B cell (primary cell): ENCODE results near the gene ZNF766. TPM values are rescaled to one million over a fixed set of nuclear protein-coding genes. Genes with fewer than 3 reads are reported as not detected.

Experiments used
- ATAC-seq: fragments of 200-7000 bp; cut with Tn5 transposase; one replicate; pipeline ENCODE4 v1.10.0; 2021; ENCODE audit warnings: low read depth, mild to moderate bottlenecking, moderate number of reproducible peaks, moderate library complexity
- CTCF ChIA-PET: fragments of 350-600 bp; sonication (Branson Sonifier 250); formaldehyde crosslinking; loops from one replicate; lab custom pipeline; 2021; ENCODE audit warnings: antibody characterized with exemption, inconsistent platforms; lab: Charles Lee
- POLR2A ChIA-PET: fragments of 350-600 bp; sonication (Branson Sonifier 250); formaldehyde crosslinking; loops from one replicate; lab custom pipeline; 2021; ENCODE audit warnings: antibody characterized with exemption; lab: Charles Lee
- DNase-seq: peaks from one replicate; pipeline ENCODE4 v3.0.0; 2013
- H2AFZ ChIP-seq: 2 replicates; pipeline ENCODE4 v1.6.1; 2012; ENCODE audit warnings: mild to moderate bottlenecking, low read depth, low read length; ENCODE audit not compliant: insufficient read depth, poor library complexity, severe bottlenecking
- H3K27ac ChIP-seq, 2 donors: 1 replicate in 1 of 2; 2 replicates in 1 of 2; pipeline ENCODE4 v1.5.1; 2012 to 2013; ENCODE audit warnings: low read length in 2 of 2, mild to moderate bottlenecking in 2 of 2, moderate library complexity in 1 of 2
- H3K27me3 ChIP-seq, 4 experiments: fragments of 200-600 bp in 1 of 4; sonication (generic) in 1 of 4; replicated peaks in 1 of 4; 1 replicate in 2 of 4; 2 replicates in 2 of 4; pipeline versions ENCODE4 v1.6.1 to v1.7.0; 2013 to 2016; ENCODE audit warnings: low read length in 3 of 4, mild to moderate bottlenecking in 2 of 4, mixed read lengths in 1 of 4, moderate library complexity in 1 of 4; ENCODE audit not compliant: insufficient read depth in 4 of 4, control insufficient read depth in 3 of 4; ENCODE audit errors: control extremely low read depth in 1 of 4
- H3K36me3 ChIP-seq, 2 experiments: replicated peaks in 1 of 2; 1 replicate in 1 of 2; 2 replicates in 1 of 2; pipeline versions ENCODE4 v1.6.1 to v1.7.1; 2013; ENCODE audit warnings: low read length in 1 of 2; ENCODE audit not compliant: insufficient read depth in 2 of 2, control insufficient read depth in 1 of 2; ENCODE audit errors: control extremely low read depth in 1 of 2, extremely low read depth in 1 of 2
- H3K4me1 ChIP-seq, 2 donors: fragments of 200-600 bp in 1 of 2; sonication (generic) in 1 of 2; 1 replicate in 1 of 2; 2 replicates in 1 of 2; pipeline versions ENCODE4 v1.5.1 to v1.6.1; 2013 to 2017; ENCODE audit warnings: low read length in 2 of 2; ENCODE audit not compliant: control insufficient read depth in 2 of 2, insufficient read depth in 2 of 2
- H3K4me2 ChIP-seq: replicated peaks from 2 replicates; pipeline ENCODE3; 2012; ENCODE audit warnings: mild to moderate bottlenecking, low read depth, low read length; ENCODE audit not compliant: poor library complexity, severe bottlenecking
- H3K4me3 ChIP-seq, 5 experiments: fragments of 200-600 bp in 1 of 5; sonication (generic) in 1 of 5; 1 replicate in 3 of 5; 2 replicates in 2 of 5; pipeline versions ENCODE4 v1.5.1 to v1.7.0; 2011 to 2016; ENCODE audit warnings: low read length in 4 of 5, mild to moderate bottlenecking in 4 of 5, low read depth in 2 of 5, control low read depth in 1 of 5, moderate library complexity in 1 of 5; ENCODE audit not compliant: insufficient read depth in 1 of 5; ENCODE audit errors: control extremely low read depth in 1 of 5, extremely low read depth in 1 of 5
- H3K79me2 ChIP-seq: fragments of 200-600 bp; sonication (generic); one replicate; pipeline ENCODE4 v1.6.0; 2016; ENCODE audit warnings: low read length; ENCODE audit not compliant: control insufficient read depth, insufficient read depth
- H3K9ac ChIP-seq: fragments of 200-600 bp; sonication (generic); 2 replicates; pipeline ENCODE4 v1.6.1; 2017; ENCODE audit warnings: mild to moderate bottlenecking, low read length, moderate library complexity
- H3K9me3 ChIP-seq, 3 donors: one replicate each; pipeline versions ENCODE4 v1.6.1 to v1.7.1; 2013; ENCODE audit warnings: low read length in 2 of 3; ENCODE audit not compliant: control insufficient read depth in 2 of 3, insufficient read depth in 1 of 3; ENCODE audit errors: control extremely low read depth in 1 of 3
- H4K20me1 ChIP-seq: 2 replicates; pipeline ENCODE4 v1.6.0; 2012; ENCODE audit warnings: mild to moderate bottlenecking, low read length; ENCODE audit not compliant: insufficient read depth, control insufficient read depth, poor library complexity, severe bottlenecking
- H3K27ac Mint-ChIP-seq: one replicate; pipeline ENCODE4 v1.8.0; 2021; ENCODE audit warnings: mixed read lengths
- H3K27me3 Mint-ChIP-seq: one replicate; pipeline ENCODE4 v1.8.0; 2021; ENCODE audit warnings: mixed read lengths
- H3K4me1 Mint-ChIP-seq: one replicate; pipeline ENCODE4 v1.8.0; 2021; ENCODE audit warnings: mixed read lengths
- H3K4me3 Mint-ChIP-seq: one replicate; pipeline ENCODE4 v1.8.0; 2021; ENCODE audit warnings: mixed read lengths
- H3K9me3 Mint-ChIP-seq: one replicate; pipeline ENCODE4 v1.8.0; 2022; ENCODE audit warnings: mixed read lengths; ENCODE audit not compliant: insufficient read depth
- EZH2 ChIP-seq: IDR thresholded peaks from 2 replicates; pipeline ENCODE4 v1.6.1; 2012; ENCODE audit warnings: borderline replicate concordance, low read depth, mild to moderate bottlenecking, moderate library complexity, low read length; ENCODE audit not compliant: insufficient read depth, poor library complexity, severe bottlenecking
- WGBS: methylation state at CpG from one replicate; pipeline ENCODE4 v1.1.5; 2013; ENCODE audit warnings: missing lambda C conversion rate; ENCODE audit not compliant: insufficient coverage; 5-methylcytosine and 5-hydroxymethylcytosine counted together
- intact Hi-C: fragments of 100-400 bp; cut with micrococcal nuclease; formaldehyde crosslinking; loops from one replicate; pipeline ENCODE4 v1.10.0; 2022
- polyA plus RNA-seq: library from polyadenylated mRNA; depleted of rRNA; stranded (reverse); fragments of >200 nt; gene quantifications from 2 replicates; pipeline ENCODE4 v1.2.3, GENCODE V29; 2012
- total RNA-seq, 2 donors: library from RNA; stranded (reverse); fragments of 120-200 nt in 1 of 2; gene quantifications; 1 replicate in 1 of 2; 2 replicates in 1 of 2; pipeline versions ENCODE4 v1.2.3 to v1.2.4, GENCODE V29; 2013 to 2022
- TF ChIP-seq, protein P1 (sequence below): fragments of 200-600 bp; IDR thresholded peaks from one replicate; pipeline ENCODE4 v1.8.0; 2022; ENCODE audit warnings: antibody characterized with exemption, mild to moderate bottlenecking

Gene ZNF766
- total and polyA plus RNA-seq, 2 donors (not counting 1 experiment from before 2014, with no cell fraction given), result 9.9 to 48.3 TPM

DNA sequence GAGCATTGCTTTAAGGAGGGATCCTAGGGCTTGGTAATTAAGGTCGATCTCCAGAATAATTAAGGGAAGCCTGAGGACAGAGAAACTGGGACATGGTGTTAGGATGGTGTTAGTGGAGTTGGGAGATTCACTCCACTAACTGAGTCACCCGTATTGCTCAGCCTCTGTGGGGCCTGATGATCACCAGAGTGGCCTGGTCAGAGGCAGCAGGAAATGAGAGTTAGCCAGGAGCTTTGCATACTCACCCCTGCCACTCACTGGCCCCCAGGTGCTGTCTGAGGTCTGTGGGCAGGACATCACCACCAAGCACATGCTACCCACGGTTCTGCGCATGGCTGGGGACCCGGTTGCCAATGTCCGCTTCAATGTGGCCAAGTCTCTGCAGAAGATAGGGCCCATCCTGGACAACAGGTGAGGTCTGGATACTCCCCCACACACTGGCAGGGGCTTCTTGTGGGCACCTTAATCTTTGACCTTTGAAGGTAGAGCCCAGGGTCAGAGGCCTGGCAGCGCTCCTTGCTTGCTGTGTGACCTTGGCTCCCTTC lies 47.5 kb upstream of the ZNF766 start:
- POLR2A ChIA-PET, result no interaction called here
- CTCF ChIA-PET, result no interaction called here
- no peak overlapping the region for H3K9ac ChIP-seq
- WGBS, result 95% methylated on average over 4 of the region's 7 CpGs
- TF ChIP-seq EZH2, result no peak
- TF ChIP-seq, protein P1, sequence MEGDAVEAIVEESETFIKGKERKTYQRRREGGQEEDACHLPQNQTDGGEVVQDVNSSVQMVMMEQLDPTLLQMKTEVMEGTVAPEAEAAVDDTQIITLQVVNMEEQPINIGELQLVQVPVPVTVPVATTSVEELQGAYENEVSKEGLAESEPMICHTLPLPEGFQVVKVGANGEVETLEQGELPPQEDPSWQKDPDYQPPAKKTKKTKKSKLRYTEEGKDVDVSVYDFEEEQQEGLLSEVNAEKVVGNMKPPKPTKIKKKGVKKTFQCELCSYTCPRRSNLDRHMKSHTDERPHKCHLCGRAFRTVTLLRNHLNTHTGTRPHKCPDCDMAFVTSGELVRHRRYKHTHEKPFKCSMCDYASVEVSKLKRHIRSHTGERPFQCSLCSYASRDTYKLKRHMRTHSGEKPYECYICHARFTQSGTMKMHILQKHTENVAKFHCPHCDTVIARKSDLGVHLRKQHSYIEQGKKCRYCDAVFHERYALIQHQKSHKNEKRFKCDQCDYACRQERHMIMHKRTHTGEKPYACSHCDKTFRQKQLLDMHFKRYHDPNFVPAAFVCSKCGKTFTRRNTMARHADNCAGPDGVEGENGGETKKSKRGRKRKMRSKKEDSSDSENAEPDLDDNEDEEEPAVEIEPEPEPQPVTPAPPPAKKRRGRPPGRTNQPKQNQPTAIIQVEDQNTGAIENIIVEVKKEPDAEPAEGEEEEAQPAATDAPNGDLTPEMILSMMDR, result no peak
- H3K4me3 ChIP-seq, result no peak overlapping the region
- no peaks in the 10 kb centered on the region for H3K9me3 Mint-ChIP-seq
- H3K27ac ChIP-seq, result no peak overlapping the region
- no peaks in the 10 kb centered on the region for H3K79me2 ChIP-seq
- no peaks in the 10 kb centered on the region for H3K4me1 ChIP-seq
- H3K27me3 Mint-ChIP-seq, result no peaks in the 10 kb centered on the region
- H2AFZ ChIP-seq, result no peak overlapping the region
- DNase-seq (no peak), ATAC-seq (no peak)
- intact Hi-C loops, result no loop called here
- H3K4me3 Mint-ChIP-seq, result no peak overlapping the region
- H3K9me3 ChIP-seq, result no peaks in the 10 kb centered on the region
- H3K4me2 ChIP-seq, result no peak overlapping the region
- H3K27me3 ChIP-seq, result no peaks in the 10 kb centered on the region
- peaks cover 30% of the 10 kb centered on the region for H4K20me1 ChIP-seq
- H3K36me3 ChIP-seq, result peaks cover 41 to 98% of the 10 kb centered on the region in 2 experiments
- H3K4me1 Mint-ChIP-seq, result peaks cover 15% of the 10 kb centered on the region
- no peak overlapping the region for H3K27ac Mint-ChIP-seq

DNA sequence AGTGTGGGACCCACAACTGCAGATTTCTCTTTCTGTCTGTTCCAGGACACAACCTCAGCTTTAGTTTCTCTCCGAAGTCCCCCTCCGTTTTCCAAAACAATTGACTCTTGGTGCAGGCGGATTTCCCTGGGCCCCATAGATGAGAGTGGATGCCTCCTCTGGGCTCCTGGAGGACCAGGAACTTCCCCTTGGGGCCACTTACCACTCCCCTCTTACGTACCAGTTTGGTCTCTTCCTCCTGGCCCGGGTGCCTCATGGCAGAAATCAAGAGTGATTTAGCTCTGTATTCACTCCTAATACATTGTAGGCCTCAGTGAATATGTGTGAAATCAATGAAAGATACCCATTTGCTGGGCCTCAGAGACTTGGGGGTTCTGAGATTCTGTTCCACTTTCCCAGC lies 45.2 kb upstream of the ZNF766 start:
- H3K9ac ChIP-seq, result no peak overlapping the region
- H2AFZ ChIP-seq, result no peak overlapping the region
- H3K4me1 ChIP-seq, result no peaks in the 10 kb centered on the region
- ATAC-seq, result no peak
- no peaks in the 10 kb centered on the region for H3K79me2 ChIP-seq
- no peaks in the 10 kb centered on the region for H3K27me3 ChIP-seq
- Mint-ChIP-seq H3K4me3 (no peak overlapping the region), H3K27me3 (no peaks in the 10 kb centered on the region), H3K9me3 (no peaks in the 10 kb centered on the region), H3K4me1 (peaks cover 15% of the 10 kb centered on the region), H3K27ac (no peak overlapping the region)
- POLR2A ChIA-PET, result no interaction called here
- no peak overlapping the region for H3K27ac ChIP-seq
- intact Hi-C loops, result no loop called here
- H4K20me1 ChIP-seq, result peaks cover 14% of the 10 kb centered on the region
- no peak for TF ChIP-seq EZH2
- TF ChIP-seq, protein P1, result no peak
- DNase-seq, result no peak
- no peak overlapping the region for H3K4me2 ChIP-seq
- CTCF ChIA-PET, result no interaction called here
- H3K4me3 ChIP-seq, result no peak overlapping the region
- H3K9me3 ChIP-seq, result no peaks in the 10 kb centered on the region
- WGBS, result 88% methylated on average over 5 of the region's 5 CpGs
- H3K36me3 ChIP-seq, result peaks cover 33 to 85% of the 10 kb centered on the region in 2 experiments
